ENCODE results near the gene NXN.

DNA sequence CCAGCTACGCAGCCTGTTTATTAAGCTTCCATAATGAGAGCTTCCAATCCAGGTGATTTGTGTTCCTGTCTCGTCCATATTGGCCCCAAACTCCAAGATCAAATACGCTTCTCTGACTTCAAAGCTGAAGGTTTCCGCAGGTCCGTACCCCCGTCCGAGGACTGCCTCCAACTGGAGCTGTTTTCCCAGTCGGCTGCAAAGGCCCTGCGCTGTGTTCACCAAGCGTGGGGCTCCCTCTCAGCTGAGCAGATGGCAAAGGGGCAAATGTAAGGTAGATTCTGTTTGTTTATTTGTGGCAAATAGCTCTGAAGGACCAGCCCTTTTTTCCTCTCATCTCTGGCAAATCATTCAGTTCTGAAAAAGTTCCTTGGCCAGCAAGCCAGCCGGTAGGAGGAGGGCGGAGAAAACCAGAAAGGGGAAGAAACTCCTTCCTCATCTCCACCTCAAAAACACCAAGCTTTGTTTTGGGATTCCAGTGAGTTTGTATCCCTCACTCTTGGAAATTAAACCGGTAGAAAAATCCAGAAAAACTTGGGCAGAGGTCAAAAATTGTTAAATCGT is 35.2 kb downstream of the NXN start:
- TF ChIP-seq, protein P1, sequence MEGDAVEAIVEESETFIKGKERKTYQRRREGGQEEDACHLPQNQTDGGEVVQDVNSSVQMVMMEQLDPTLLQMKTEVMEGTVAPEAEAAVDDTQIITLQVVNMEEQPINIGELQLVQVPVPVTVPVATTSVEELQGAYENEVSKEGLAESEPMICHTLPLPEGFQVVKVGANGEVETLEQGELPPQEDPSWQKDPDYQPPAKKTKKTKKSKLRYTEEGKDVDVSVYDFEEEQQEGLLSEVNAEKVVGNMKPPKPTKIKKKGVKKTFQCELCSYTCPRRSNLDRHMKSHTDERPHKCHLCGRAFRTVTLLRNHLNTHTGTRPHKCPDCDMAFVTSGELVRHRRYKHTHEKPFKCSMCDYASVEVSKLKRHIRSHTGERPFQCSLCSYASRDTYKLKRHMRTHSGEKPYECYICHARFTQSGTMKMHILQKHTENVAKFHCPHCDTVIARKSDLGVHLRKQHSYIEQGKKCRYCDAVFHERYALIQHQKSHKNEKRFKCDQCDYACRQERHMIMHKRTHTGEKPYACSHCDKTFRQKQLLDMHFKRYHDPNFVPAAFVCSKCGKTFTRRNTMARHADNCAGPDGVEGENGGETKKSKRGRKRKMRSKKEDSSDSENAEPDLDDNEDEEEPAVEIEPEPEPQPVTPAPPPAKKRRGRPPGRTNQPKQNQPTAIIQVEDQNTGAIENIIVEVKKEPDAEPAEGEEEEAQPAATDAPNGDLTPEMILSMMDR (conservative IDR thresholded peaks at IDR 0.05; ENCODE audit: low read depth, low read length) = no peak
- TF ChIP-seq EZH2 (IDR thresholded peaks at IDR 0.05; ENCODE audit: borderline replicate concordance, low read depth, low read length, poor library complexity, severe bottlenecking) = no peak

All from A673 (cell line).